K562 (cell line): Measurements from ENCODE around the gene KCNJ14. TPM values are rescaled to one million over a fixed set of nuclear protein-coding genes. Genes with fewer than 3 reads are reported as not detected.

Experiments
- ATAC-seq: fragments of 200-7000 bp; cut with Tn5 transposase; 3 replicates; pipeline ENCODE4 v1.9.1; 2020; ENCODE audit warnings: moderate library complexity
- BruUV-seq: library from RNA; stranded (reverse); fragments of 400-500 nt; replicated peaks from 2 replicates; lab custom pipeline; 2021; lab: Mats Ljungman, UMichigan
- CTCF ChIA-PET: fragments of 300-600 bp; formaldehyde crosslinking; extraction: SDS; loops from one replicate; lab custom pipeline; 2021; ENCODE audit warnings: low intra/inter-chr PET ratio; lab: Yijun Ruan, JAX
- POLR2A ChIA-PET: fragments of 300-600, 350-650 bp; sonication (Branson Sonifier 250); formaldehyde crosslinking; extraction: SDS; loops from one replicate; lab custom pipeline; 2021; ENCODE audit warnings: antibody characterized with exemption, inconsistent platforms; lab: Yijun Ruan, JAX
- DNase-seq, 4 experiments: peaks; one replicate each; pipeline versions ENCODE4 v3.0.0 to v3.0.0-alpha.2; 2011 to 2018; ENCODE audit warnings: low spot score in 3 of 4, mixed read lengths in 3 of 4; ENCODE audit errors: extremely low read depth in 1 of 4
- FAIRE-seq: peaks from 2 replicates; lab custom pipeline; 2011; peaks lifted over from hg19 to GRCh38; lab: Jason Lieb, UNC
- H2AFZ ChIP-seq: 2 replicates; pipeline ENCODE4 v1.6.0; 2011; ENCODE audit warnings: low read depth, low read length, control low read depth, inconsistent platforms
- H3K27ac ChIP-seq: fragments of 200-600 bp; 3 replicates; pipeline ENCODE4 v1.8.0; 2011; ENCODE audit warnings: low read depth, mild to moderate bottlenecking, control low read depth, inconsistent platforms, low read length, moderate library complexity, mixed read lengths; ENCODE audit errors: extremely low read depth
- H3K27me3 ChIP-seq, 2 experiments: fragments of 300-600 bp in 1 of 2; 2 replicates in 1 of 2; 3 replicates in 1 of 2; pipeline versions ENCODE4 v1.6.0 to v1.8.0; 2011; ENCODE audit warnings: inconsistent platforms in 2 of 2, low read length in 2 of 2, mild to moderate bottlenecking in 1 of 2, mixed read lengths in 1 of 2, moderate library complexity in 1 of 2; ENCODE audit not compliant: control insufficient read depth in 2 of 2, insufficient read depth in 2 of 2
- H3K36me3 ChIP-seq: fragments of 300-600 bp; 3 replicates; pipeline ENCODE4 v1.8.0; 2011; ENCODE audit warnings: mild to moderate bottlenecking, low read length, inconsistent platforms; ENCODE audit not compliant: control insufficient read depth, insufficient read depth
- H3K4me1 ChIP-seq, 2 experiments: fragments of 200-600 bp in 1 of 2; replicated peaks in 1 of 2; 2 replicates in 1 of 2; 3 replicates in 1 of 2; pipeline versions ENCODE4 v1.5.1 to v1.8.0; 2011; ENCODE audit warnings: inconsistent platforms in 2 of 2, low read length in 2 of 2, mild to moderate bottlenecking in 1 of 2, mixed read lengths in 1 of 2, moderate library complexity in 1 of 2; ENCODE audit not compliant: control insufficient read depth in 2 of 2, insufficient read depth in 2 of 2
- H3K4me2 ChIP-seq: 2 replicates; pipeline ENCODE4 v1.6.1; 2011; ENCODE audit warnings: low read length, control low read depth, inconsistent platforms, mixed read lengths; ENCODE audit not compliant: insufficient read depth
- H3K4me3 ChIP-seq: fragments of 200-600 bp; sonication (generic), shearing (Covaris generic); 2 replicates; pipeline ENCODE4 v1.5.1; 2016; ENCODE audit warnings: control low read depth, inconsistent platforms
- H3K79me2 ChIP-seq: fragments of 200-600 bp; 3 replicates; pipeline ENCODE4 v1.8.0; 2011; ENCODE audit warnings: low read length, inconsistent platforms; ENCODE audit not compliant: control insufficient read depth, insufficient read depth
- H3K9ac ChIP-seq, 2 experiments: 2 replicates each; pipeline versions ENCODE4 v1.6.0 to v1.6.1; 2011; ENCODE audit warnings: low read depth in 2 of 2, low read length in 2 of 2, control low read depth in 1 of 2, inconsistent platforms in 1 of 2, mild to moderate bottlenecking in 1 of 2, mixed read lengths in 1 of 2; ENCODE audit not compliant: insufficient read depth in 1 of 2
- H3K9me1 ChIP-seq: one replicate; pipeline ENCODE4 v1.6.0; 2011; ENCODE audit warnings: inconsistent platforms, mild to moderate bottlenecking, low read length, moderate library complexity; ENCODE audit not compliant: control insufficient read depth, insufficient read depth
- H3K9me3 ChIP-seq: replicated peaks from 2 replicates; pipeline ENCODE4 v1.5.1; 2011; ENCODE audit warnings: low read depth, low read length, inconsistent platforms; ENCODE audit not compliant: control insufficient read depth, insufficient read depth
- H4K20me1 ChIP-seq: replicated peaks from 2 replicates; pipeline ENCODE4 v1.6.1; 2011; ENCODE audit warnings: low read length, inconsistent platforms, mixed read lengths; ENCODE audit not compliant: control insufficient read depth, insufficient read depth
- ARNT ChIP-seq, 2 experiments: fragments of 450-650 bp; IDR thresholded peaks; 2 replicates each; pipeline ENCODE4 v1.6.1; 2016; ENCODE audit warnings: mild to moderate bottlenecking in 1 of 2
- FUS ChIP-seq: fragments of 200-400 bp; formaldehyde crosslinking; optimal IDR thresholded peaks from 2 replicates; pipeline ENCODE3; 2017; ENCODE audit warnings: low read depth, low read length
- HNRNPL ChIP-seq: fragments of 200-400 bp; formaldehyde crosslinking; IDR thresholded peaks from 2 replicates; pipeline ENCODE4 v1.6.1; 2017; ENCODE audit warnings: low read depth, mild to moderate bottlenecking, low read length
- RBFOX2 ChIP-seq: fragments of 200-400 bp; formaldehyde crosslinking; IDR thresholded peaks from 2 replicates; pipeline ENCODE4 v1.6.1; 2017; ENCODE audit warnings: low read depth, mild to moderate bottlenecking, low read length, moderate library complexity
- RBM22 ChIP-seq: fragments of 200-400 bp; formaldehyde crosslinking; IDR thresholded peaks from 2 replicates; pipeline ENCODE4 v1.6.1; 2018; ENCODE audit warnings: low read length, low read depth; ENCODE audit not compliant: poor library complexity, severe bottlenecking
- THRA ChIP-seq: fragments of 450-650 bp; IDR thresholded peaks from 2 replicates; pipeline ENCODE4 v1.6.1; 2017; ENCODE audit warnings: mild to moderate bottlenecking, moderate library complexity
- ZBTB33 ChIP-seq: sonication (generic); formaldehyde crosslinking; IDR thresholded peaks from 2 replicates; pipeline ENCODE4 v1.8.1; 2023; ENCODE audit warnings: mild to moderate bottlenecking, missing genetic modification reagents
- WGBS: fragments of 100-300 bp; shearing (Covaris generic); methylation state at CpG from one replicate; pipeline ENCODE4 v1.1.6; 2016; ENCODE audit warnings: low coverage, mixed read lengths; ENCODE audit not compliant: insufficient coverage; ENCODE audit errors: missing lambda C conversion rate; 5-methylcytosine and 5-hydroxymethylcytosine counted together
- in situ Hi-C: fragments of 300-500 bp; cut with MboI; formaldehyde crosslinking; loops from 4 replicates; pipeline ENCODE4 v1.15.0; 2018; ENCODE audit warnings: inconsistent platforms, mixed read lengths
- intact Hi-C: fragments of 100-400 bp; cut with micrococcal nuclease; formaldehyde crosslinking; loops from 2 replicates; pipeline ENCODE4 v1.14.2; 2022
- polyA plus RNA-seq, 8 experiments: library from polyadenylated mRNA; depleted of rRNA in 4 of 8; stranded (reverse) in 5 of 8; unstranded in 3 of 8; fragments of >200 nt; fragmentation: Nextera tagmentation in 2 of 8; fragmentation: Illumina TruSeq in 1 of 8; extraction: Ambion mirVana in 2 of 8; extraction: Trizol in 1 of 8; gene quantifications; 2 replicates each; pipeline versions ENCODE4 v1.2.1 to v1.2.3, GENCODE V29; 2011 to 2014; ENCODE audit warnings: inconsistent platforms in 1 of 8, missing spikeins in 1 of 8
- total RNA-seq, 7 experiments: library from RNA; depleted of rRNA in 6 of 7; stranded (reverse); fragments of >200 nt in 6 of 7; fragmentation: Illumina TruSeq in 2 of 7; extraction: Trizol in 2 of 7; gene quantifications; 2 replicates each; pipeline versions ENCODE4 v1.2.1 to v1.2.3, GENCODE V29; 2011 to 2021; ENCODE audit warnings: low replicate concordance in 1 of 7

Gene KCNJ14
- total and polyA plus RNA-seq, 9 of the 15 experiments (the other 6 are each of a cell fraction or from before 2014, with no cell fraction given) = 0.15 to 1.6 (median 0.49) TPM

- H3K36me3 ChIP-seq = peaks cover 42% of the 10 kb centered on the region
- CTCF ChIA-PET = no interaction called here
- ATAC-seq = no peak
- H4K20me1 ChIP-seq = no peaks in the 10 kb centered on the region
- DNase-seq = peak in 1 of 4 experiments; percentile 11
- no TSS peak for BruUV-seq
- peaks cover 12 to 14% of the 10 kb centered on the region in 2 experiments for H3K4me1 ChIP-seq
- no peak overlapping the region for H3K4me3 ChIP-seq
- POLR2A ChIA-PET = no interaction called here
- no peak overlapping the region for H3K9ac ChIP-seq
- H3K9me1 ChIP-seq = no peaks in the 10 kb centered on the region
- intact Hi-C loops (no loop called here), in situ Hi-C loops (no loop called here)
- TF ChIP-seq FUS = no peak
- 0 out of 2 replicates have a peak, but pooled peaks have one; percentile 25 for TF ChIP-seq HNRNPL
- TF ChIP-seq ZBTB33 (CRISPR knock-in tag) = peak; percentile 63
- TF ChIP-seq ARNT (IDR thresholded peaks at IDR 0.05) = no peak
- H3K27ac ChIP-seq = no peak overlapping the region
- peaks cover 25% of the 10 kb centered on the region for H3K79me2 ChIP-seq
- H2AFZ ChIP-seq = no peak overlapping the region
- H3K27me3 ChIP-seq = no peaks in the 10 kb centered on the region
- H3K9me3 ChIP-seq = no peaks in the 10 kb centered on the region
- no peak for FAIRE-seq
- 93% methylated on average over 28 of the region's 60 CpGs for WGBS
- no peak overlapping the region for H3K4me2 ChIP-seq
These were observed 12.1 kb upstream of the KCNJ14 start for GRCh38 chr19:48443256-48443655.

- peaks cover 12 to 14% of the 10 kb centered on the region in 2 experiments for H3K4me1 ChIP-seq
- ATAC-seq = no peak
- H3K27ac ChIP-seq = no peak overlapping the region
- TF ChIP-seq RBFOX2 (peak; percentile 42), THRA (no peak), RBM22 (peak; percentile 11)
- intact Hi-C loops = no loop called here
- peaks cover 47% of the 10 kb centered on the region for H3K36me3 ChIP-seq
- no peak overlapping the region for H2AFZ ChIP-seq
- H3K9me3 ChIP-seq = no peaks in the 10 kb centered on the region
- no peaks in the 10 kb centered on the region for H4K20me1 ChIP-seq
- peak in 1 of 4 experiments; percentile 16 for DNase-seq
- no peak overlapping the region for H3K9ac ChIP-seq
- H3K4me2 ChIP-seq = no peak overlapping the region
- peaks cover 30% of the 10 kb centered on the region for H3K79me2 ChIP-seq
- in situ Hi-C loops = no loop called here
- no peaks in the 10 kb centered on the region for H3K9me1 ChIP-seq
- ChIA-PET POLR2A (no interaction called here), CTCF (no interaction called here)
- no peak for FAIRE-seq
- no peak overlapping the region for H3K4me3 ChIP-seq
- no TSS peak for BruUV-seq
- no peaks in the 10 kb centered on the region for H3K27me3 ChIP-seq
- 100% methylated on average over 2 of the region's 45 CpGs for WGBS
These were observed 11.6 kb upstream of the KCNJ14 start for GRCh38 chr19:48443731-48444128.
